GM12873 (cell line): ENCODE data around the gene VPS35.
A peak's percentile ranks its signal among the peaks of the same experiment; 100 is the strongest.

ENCODE experiments used
- CTCF ChIP-seq: IDR thresholded peaks from 2 replicates; pipeline ENCODE4 v1.5.1; 2012; ENCODE audit warnings: low read depth, mild to moderate bottlenecking, moderate library complexity, low read length, control low read depth; ENCODE audit not compliant: insufficient read depth; ENCODE audit errors: missing control alignments

The VPS35 gene

DNA sequence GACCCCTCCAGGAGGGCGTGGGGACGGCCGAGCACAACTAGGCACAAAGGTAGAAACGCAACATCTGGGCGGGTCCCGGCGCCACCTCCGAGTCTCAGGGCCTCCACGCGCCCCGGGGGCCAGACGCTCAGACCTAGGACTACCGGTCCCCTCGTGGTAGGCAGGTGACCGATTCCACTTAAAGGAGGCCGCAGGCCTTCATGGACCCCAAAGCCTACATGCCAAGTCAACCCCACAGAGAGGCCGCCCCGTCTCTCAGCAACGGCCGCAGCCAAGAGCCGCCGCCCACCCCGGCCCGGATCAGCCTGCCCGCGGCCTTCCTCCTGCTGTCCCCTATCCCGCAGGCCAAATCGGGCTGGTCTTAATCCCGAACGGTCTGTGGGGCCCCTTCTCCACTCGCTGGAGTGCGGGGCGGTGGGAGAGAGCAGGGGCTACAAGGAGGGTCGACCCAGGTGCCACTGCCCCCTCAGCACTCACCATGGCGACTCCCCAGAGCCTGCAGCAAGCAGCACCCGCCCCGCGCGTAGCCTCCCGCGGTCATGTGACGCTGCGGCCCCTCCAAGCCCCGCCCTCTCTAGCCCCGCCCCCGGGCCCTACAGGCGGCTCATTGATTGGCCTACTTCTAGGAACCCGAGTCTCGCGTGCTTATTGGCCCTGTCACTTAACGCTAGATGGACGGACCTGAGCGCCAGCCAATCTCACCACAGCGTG is at the start of gene VPS35:
TSS of gene VPS35 (minus strand) at position 525 of the 711 bp plus-strand sequence. CDS start at position 480, 45 bp downstream.
- peak; percentile 61 for TF ChIP-seq CTCF

GRCh38 chr16:46737621-46738214 is 48.7 kb upstream of the VPS35 start:
- TF ChIP-seq CTCF = no peak

GRCh38 chr16:46736695-46737094 is 47.7 kb upstream of the VPS35 start:
- no peak for TF ChIP-seq CTCF

GRCh38 chr16:46733319-46733830 is 44.4 kb upstream of the VPS35 start:
- TF ChIP-seq CTCF = no peak

- TF ChIP-seq CTCF = no peak
Measured at GRCh38 chr16:46732561-46732960, 43.6 kb upstream of the VPS35 start.

DNA sequence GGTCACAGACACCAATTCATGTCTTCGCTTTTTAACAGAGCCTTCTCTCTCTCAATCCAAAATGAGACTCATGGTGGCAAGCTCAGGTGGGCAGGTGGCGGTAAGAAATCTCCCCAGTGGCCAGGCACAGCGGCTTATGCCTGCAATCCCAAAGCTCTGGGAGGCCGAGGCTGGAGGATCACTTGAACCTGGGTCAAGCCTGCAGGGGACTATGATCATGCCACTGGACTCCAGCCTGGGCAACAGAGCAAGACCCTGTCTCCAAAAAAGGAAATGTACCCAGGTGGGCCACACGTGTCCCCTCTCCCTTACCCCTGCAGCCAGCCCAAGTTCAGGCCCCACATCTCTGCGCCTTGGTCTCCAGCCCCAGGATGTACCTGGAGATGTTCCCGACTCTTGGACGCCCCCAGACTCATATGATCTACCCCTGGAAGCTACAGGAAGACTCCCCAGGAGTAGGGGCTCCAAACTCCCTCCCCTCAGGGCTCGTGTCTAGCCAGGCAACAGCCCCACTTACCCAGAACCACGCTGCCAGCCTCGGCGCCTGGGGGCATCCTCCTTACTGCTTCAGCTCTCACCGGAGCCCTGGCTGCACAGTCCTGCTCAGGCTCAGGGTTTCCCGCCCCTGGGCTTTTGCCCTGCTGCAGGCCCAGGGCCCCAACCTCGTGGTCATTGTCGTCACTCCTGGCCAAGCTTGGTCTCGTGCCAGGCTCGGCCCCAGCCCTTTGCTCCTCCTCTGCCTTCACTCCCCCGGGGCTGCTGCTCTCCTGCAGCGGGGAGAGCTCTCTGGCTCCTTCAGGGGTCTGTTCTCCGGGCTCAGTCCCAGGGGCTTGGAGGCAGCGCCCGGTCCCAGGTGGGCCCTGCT is 42.9 kb upstream of the VPS35 start:
- no peak for TF ChIP-seq CTCF
